Uterus (tissue), 4 donors: ENCODE data around the gene RPL18. TPM values are rescaled to one million over a fixed set of nuclear protein-coding genes. Genes with fewer than 3 reads are reported as not detected.

Experiments used
- DNase-seq, 2 donors: peaks; one replicate each; pipeline ENCODE4 v3.0.0-alpha.2; 2019 to 2020
- H3K27ac ChIP-seq, 2 donors: fragments of 200-600 bp; sonication (generic); 1 replicate in 1 of 2; 2 replicates in 1 of 2; pipeline ENCODE4 v1.5.1; 2016 to 2018
- H3K27me3 ChIP-seq, 2 donors: fragments of 200-600 bp; sonication (generic); one replicate each; pipeline ENCODE4 v1.5.1; 2018 to 2019; ENCODE audit warnings: control low read depth in 1 of 2
- H3K36me3 ChIP-seq, 2 donors: fragments of 200-600 bp; sonication (generic); one replicate each; pipeline ENCODE4 v1.5.1; 2019; ENCODE audit warnings: control low read depth in 1 of 2
- H3K4me1 ChIP-seq, 2 donors: fragments of 200-600 bp; sonication (generic); one replicate each; pipeline ENCODE4 v1.5.1; 2018 to 2019; ENCODE audit warnings: control low read depth in 1 of 2
- H3K4me3 ChIP-seq, 2 donors: fragments of 200-600 bp; sonication (generic); 1 replicate in 1 of 2; 2 replicates in 1 of 2; pipeline ENCODE4 v1.5.1; 2018 to 2019; ENCODE audit warnings: mild to moderate bottlenecking in 1 of 2
- H3K9me3 ChIP-seq, 2 donors: fragments of 200-600 bp; sonication (generic); one replicate each; pipeline ENCODE4 v1.5.1; 2019; ENCODE audit warnings: control low read depth in 1 of 2
- POLR2A ChIP-seq, 2 donors: fragments of 450-650 bp; IDR thresholded peaks; one replicate each; pipeline ENCODE4 v1.6.1; 2016; ENCODE audit warnings: antibody characterized with exemption in 2 of 2, mild to moderate bottlenecking in 1 of 2, moderate library complexity in 1 of 2
- intact Hi-C: fragments of 100-400 bp; cut with DNase I; formaldehyde crosslinking; loops from one replicate; pipeline ENCODE4 v1.15.1; 2023; ENCODE audit warnings: low total_unique reads
- total RNA-seq, 4 donors: library from RNA; depleted of rRNA in 3 of 4; stranded (reverse); fragments of >200 nt in 3 of 4; gene quantifications; one replicate each; pipeline versions ENCODE4 v1.1.0 to v1.2.4, GENCODE V29; 2014 to 2023
- TF ChIP-seq, protein P1 (sequence below), 4 experiments: fragments of 200-600 bp in 2 of 4; fragments of 450-650 bp in 2 of 4; sonication (generic) in 2 of 4; IDR thresholded peaks; one replicate each; pipeline ENCODE4 v1.5.1; 2016 to 2019; ENCODE audit warnings: antibody characterized with exemption in 4 of 4, mild to moderate bottlenecking in 2 of 4, moderate library complexity in 1 of 4
- donor health status: DM: yes; HTN: yes; CAD: no.

RPL18 gene
- total RNA-seq, 4 donors from 2014 or later, result 1,515 to 5,795 (median 3,195) TPM

DNA sequence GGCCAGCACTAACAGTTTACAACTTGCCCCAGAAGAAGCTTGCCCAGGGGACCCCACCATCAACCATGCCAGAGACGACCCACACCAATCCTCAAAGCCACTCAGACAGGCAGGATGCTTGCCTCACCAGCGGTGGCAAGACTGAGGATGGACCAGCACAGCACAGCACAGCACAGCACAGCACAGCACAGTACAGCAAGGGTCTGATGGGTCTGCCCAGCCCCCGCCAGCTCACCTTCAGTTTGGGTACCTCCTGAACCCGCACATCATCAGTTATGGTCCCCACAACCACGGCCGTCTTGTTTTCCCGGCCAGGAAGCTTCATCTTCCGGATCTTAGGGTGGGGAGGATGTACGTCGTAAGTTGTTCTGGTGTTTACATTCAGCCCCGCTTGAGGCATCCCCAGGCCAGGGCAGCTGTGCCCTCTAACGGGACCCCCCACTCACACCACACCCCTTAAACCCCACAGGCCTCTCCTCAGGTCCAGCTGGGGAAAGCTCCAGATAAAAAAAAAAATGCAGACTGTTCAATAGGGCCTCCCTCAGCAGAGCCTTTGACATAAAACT is 2.4 kb downstream of the RPL18 start:
- DNase-seq, result no peak
- Histone ChIP-seq H3K9me3 (no peaks in the 10 kb centered on the region), H3K4me3 (no peak overlapping the region), H3K36me3 (no peaks in the 10 kb centered on the region), H3K27ac (no peak overlapping the region), H3K27me3 (no peaks in the 10 kb centered on the region), H3K4me1 (peaks cover 8 to 11% of the 10 kb centered on the region in 2 donors)
- intact Hi-C loops, result loop anchor here (10.0 kb wide), 2 partner anchors 122 to 1132 kb away; partner anchors contain the start of gene KPTN
- TF ChIP-seq POLR2A (IDR thresholded peaks at IDR 0.05), result no peak
- TF ChIP-seq, protein P1, sequence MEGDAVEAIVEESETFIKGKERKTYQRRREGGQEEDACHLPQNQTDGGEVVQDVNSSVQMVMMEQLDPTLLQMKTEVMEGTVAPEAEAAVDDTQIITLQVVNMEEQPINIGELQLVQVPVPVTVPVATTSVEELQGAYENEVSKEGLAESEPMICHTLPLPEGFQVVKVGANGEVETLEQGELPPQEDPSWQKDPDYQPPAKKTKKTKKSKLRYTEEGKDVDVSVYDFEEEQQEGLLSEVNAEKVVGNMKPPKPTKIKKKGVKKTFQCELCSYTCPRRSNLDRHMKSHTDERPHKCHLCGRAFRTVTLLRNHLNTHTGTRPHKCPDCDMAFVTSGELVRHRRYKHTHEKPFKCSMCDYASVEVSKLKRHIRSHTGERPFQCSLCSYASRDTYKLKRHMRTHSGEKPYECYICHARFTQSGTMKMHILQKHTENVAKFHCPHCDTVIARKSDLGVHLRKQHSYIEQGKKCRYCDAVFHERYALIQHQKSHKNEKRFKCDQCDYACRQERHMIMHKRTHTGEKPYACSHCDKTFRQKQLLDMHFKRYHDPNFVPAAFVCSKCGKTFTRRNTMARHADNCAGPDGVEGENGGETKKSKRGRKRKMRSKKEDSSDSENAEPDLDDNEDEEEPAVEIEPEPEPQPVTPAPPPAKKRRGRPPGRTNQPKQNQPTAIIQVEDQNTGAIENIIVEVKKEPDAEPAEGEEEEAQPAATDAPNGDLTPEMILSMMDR (IDR thresholded peaks at IDR 0.05), result no peak

DNA sequence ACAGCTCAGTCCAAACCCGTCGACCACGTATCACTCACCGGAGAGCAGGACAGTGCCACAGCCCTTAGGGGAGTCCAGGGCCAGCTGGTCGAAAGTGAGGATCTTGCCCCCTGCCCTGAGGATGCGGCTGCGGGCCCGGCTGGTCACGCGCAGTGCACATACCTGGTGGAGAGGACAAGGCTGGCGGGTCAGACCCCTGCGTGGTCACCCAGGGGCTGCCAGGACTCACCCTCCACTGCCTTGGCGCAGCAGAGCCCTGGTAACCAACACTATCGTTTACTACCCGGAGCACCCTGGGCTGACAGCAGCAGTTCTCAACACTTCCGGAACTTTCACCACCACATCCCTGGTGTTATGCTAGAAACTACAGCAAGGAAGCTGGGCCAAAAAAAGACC is 2.9 kb downstream of the RPL18 start:
- no peaks in the 10 kb centered on the region for H3K9me3 ChIP-seq
- intact Hi-C loops, result loop anchor here (10.0 kb wide), 2 partner anchors 121 to 1131 kb away; partner anchors contain the start of gene KPTN
- H3K4me3 ChIP-seq, result no peak overlapping the region
- no peak for DNase-seq
- TF ChIP-seq, protein P1 (IDR thresholded peaks at IDR 0.05), result no peak
- TF ChIP-seq POLR2A (IDR thresholded peaks at IDR 0.05), result no peak
- no peaks in the 10 kb centered on the region for H3K27me3 ChIP-seq
- H3K27ac ChIP-seq, result no peak overlapping the region
- no peaks in the 10 kb centered on the region for H3K36me3 ChIP-seq
- H3K4me1 ChIP-seq, result peaks cover 8 to 11% of the 10 kb centered on the region in 2 donors

DNA sequence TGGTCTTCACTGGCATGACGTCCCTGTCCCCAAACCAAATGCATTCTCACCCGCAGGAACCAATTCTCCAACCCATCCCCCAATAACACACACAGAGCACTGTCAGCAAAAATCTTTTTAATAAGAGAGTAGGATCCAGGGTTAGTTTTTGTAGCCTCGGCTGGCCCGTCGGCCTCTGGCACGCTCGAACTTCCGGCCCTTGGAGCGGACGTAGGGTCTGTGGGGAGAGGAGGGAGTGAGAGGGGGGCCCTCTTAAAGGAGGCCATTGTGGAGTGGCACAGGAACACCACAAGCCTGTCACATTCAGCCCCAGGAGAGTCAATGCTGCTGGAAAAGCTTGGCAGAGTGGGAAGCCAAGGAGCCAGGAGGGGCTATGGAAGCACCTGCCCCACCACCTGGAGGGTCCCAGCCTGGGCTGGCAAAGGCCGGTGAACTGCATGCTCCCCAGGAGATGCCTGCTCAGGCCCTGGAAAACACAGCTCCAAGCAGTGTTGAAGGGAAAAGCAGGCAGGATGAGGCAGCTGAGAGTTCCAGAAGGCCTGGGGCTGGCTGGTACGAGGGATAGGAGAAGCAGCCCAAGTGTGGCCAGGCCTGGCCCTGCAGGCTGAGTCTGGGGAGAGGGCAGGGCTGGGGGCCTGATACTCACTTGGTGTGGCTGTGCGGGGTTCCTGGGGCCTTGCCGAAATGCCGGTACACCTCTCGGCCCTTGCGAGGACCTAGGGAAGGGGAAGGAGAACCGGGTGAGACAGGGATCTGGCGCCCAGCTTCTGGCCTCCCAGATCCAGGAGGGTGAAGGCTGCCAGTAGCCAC is 3.5 kb downstream of the RPL18 start:
- H3K4me1 ChIP-seq, result peaks cover 8 to 11% of the 10 kb centered on the region in 2 donors
- H3K36me3 ChIP-seq, result no peaks in the 10 kb centered on the region
- H3K27me3 ChIP-seq, result no peaks in the 10 kb centered on the region
- no peak for DNase-seq
- intact Hi-C loops, result loop anchor here (10.0 kb wide), 2 partner anchors 121 to 1131 kb away; partner anchors contain the start of gene KPTN
- H3K4me3 ChIP-seq, result no peak overlapping the region
- no peak overlapping the region for H3K27ac ChIP-seq
- TF ChIP-seq POLR2A (IDR thresholded peaks at IDR 0.05), result no peak
- TF ChIP-seq, protein P1 (IDR thresholded peaks at IDR 0.05), result no peak
- H3K9me3 ChIP-seq, result no peaks in the 10 kb centered on the region

DNA sequence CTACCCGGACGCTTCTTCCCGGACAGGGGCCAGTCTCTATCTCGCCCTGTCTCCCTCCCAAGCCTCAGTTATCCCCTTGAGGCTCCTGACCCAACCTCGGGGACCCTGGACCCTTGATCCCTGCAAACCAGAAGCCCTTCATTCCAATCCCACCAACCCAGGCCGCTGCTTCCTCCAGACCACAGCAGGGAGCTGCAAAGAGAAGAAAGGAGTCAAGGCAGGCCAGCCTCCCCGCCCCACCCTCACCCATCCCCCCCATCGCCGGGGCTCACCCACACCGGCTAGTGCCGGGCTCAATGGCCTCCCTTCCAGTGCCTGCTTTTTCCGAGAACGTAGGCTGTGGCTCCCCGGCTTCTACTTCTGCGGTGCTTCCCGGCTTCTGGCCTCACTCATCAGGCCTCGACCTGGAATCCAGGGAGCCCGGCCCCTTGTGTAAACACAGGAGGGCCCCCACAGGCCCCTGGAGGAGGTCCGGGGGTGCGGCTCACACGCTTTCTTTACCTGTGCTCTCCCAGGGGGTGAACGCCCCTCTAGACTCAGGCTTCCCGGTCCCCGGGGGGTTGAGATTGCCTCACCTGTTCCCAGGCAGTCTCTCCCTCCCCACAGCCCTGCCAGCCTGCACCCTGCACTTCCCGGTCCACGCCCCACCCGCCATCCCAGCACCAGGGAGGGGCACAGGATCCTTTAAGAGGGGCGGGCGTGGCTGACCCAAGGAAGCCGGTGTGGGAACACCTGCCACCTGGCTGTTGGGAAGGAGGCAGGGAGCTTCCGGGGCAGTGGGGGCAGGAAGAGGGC is 4.3 kb downstream of the RPL18 start, which contains the start of gene FAM83E:
Gene FAM83E (minus strand): TSS at position 641 of the 795 bp plus-strand sequence. CDS start 1,704 bp downstream, outside the sequence.
- Histone ChIP-seq H3K27me3 (no peaks in the 10 kb centered on the region), H3K4me1 (peaks cover 8 to 11% of the 10 kb centered on the region in 2 donors), H3K4me3 (no peak within 1 kb of the TSS), H3K9me3 (no peaks in the 10 kb centered on the region), H3K27ac (no peak within 1 kb of the TSS), H3K36me3 (no peaks in the 10 kb centered on the region)
- DNase-seq, result no peak
- TF ChIP-seq, protein P1 (IDR thresholded peaks at IDR 0.05), result no peak
- peak in 1 of 2 donors; percentile 16 for TF ChIP-seq POLR2A (IDR thresholded peaks at IDR 0.05)
- intact Hi-C loops, result loop anchor here (10.0 kb wide), 2 partner anchors 120 to 1130 kb away; partner anchors contain the start of gene KPTN
